Hematopoietic multipotent progenitor cell treated with erythropoietin and hydrocortisone succinate and interleukin-3 and kit ligand, for 6 days (in vitro differentiated cells): ENCODE measurements around the gene TKTL1.
A peak's percentile ranks its signal among the peaks of the same experiment; 100 is the strongest.

Source experiments
- DNase-seq: peaks from one replicate; pipeline ENCODE4 v3.0.0-alpha.2; 2015

Gene TKTL1

DNA sequence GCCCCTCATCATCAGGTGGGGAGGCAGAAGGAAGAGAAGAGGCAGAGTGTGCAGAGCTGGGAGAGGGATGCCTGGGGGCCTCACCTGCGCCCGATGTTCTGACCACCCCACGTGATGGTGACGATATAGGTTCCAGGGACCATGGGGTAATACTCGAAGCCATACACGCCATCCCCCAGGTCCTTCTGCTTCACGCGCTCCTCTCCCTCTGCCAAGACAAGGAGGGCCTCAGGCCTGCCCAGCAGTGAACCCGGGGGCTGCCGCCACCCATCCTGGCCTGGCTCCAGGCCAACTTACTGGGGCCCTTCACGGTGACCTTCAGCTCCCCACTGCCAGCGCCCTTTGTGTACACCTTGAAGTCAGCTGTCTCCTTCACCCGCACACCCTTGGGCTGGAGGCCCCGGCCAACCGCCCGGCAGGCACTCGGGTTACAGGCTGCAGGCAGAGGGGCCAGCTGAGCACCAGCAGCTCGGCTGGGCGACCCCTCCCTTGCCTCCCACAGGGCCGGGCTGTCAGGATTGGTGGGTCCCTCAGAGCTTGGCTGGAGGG lies 69.5 kb downstream of the TKTL1 start:
- no peak for DNase-seq

DNA sequence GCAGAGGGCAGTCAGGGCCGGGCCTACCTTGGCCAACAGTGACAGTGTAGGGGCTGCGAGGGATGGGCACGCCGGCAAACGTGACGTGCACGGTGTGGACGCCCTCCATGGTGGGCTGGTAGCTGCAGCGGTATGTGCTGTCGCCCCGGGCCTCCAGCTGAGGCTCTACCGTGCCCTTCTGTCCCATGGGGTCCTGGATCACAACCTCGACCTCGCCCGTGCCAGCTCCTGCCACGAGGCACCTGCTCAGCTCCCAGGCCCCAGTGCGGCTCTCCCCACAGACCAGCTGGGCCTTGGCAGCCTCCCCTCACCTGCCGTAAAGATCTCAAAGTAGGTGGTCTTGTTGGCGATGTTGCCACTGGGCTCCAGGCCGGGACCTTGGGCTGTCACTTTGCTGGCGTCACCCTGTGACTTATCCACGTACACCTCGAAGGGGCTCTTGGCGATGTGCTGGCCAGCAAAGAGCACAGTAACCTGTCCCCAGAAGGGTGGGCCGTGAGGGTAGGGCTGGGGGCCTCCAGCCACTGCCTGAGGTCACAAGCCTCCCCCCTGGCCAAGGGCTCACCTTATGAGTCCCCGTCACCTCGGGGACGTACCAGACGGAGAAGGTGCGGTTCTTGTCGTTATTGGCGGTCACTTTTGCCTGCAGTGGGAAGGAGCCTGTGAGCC lies 70.5 kb downstream of the TKTL1 start:
- DNase-seq, result no peak

DNA sequence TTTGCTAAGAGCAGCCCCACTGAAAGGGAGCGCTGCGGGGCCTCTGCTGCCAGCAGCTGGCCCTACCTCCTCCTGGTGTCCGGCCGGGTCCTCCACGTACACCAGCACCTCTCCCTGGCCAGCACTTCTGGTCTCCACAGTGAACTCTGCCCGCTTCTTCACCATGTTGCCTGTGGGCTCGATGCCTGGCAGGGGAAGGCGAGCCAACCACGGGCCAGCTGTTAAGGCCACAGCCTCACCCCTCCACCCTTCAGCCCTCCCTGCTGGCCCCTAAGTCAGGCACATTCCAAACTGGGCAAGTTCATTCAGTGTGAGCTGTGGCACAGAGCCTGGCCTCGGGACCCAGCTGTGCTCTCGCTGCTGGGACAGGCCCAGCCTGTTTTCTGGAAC lies 71.1 kb downstream of the TKTL1 start:
- DNase-seq, result peak; percentile 38

DNA sequence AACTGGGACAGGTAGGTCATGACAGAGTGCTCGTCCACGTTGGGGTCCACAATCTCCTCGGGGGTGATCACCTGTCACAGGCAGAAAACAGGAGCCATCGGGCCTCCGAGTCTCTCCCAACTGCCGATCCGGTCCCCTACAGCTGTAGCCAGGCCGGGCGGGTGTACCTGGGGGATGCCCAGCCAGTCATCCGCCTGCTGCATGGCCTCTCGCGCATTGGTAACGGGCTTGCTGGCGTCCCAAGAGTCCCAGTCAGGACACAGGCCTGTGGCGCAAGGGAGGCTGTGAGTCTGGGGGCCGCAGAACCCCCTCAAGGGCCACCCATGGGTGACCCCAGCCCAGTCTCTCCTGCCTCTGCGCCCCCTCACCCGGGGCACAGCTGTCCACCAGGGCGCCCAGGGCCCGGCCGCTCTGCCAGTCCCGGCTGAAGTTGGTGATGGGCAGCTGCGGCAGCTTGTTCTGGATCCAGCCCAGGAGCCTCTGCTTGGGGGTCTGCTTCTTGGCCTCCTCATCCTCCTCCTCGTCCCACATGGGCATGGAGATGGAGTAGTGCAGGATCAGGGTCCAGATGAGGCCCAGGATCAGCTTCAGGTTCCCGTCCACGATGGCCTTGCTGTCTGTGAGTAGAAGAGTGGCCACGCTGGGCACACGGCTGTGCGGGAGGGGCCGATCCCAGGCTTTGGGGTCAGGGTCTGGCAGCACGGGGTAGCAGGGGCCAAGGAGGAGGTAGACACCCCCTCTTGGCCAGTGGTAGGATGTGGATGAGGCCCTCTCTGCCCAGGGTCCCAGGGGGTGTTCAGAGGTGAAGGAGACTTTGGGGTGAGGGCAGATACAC lies 72.1 kb downstream of the TKTL1 start:
- DNase-seq, result no peak

DNA sequence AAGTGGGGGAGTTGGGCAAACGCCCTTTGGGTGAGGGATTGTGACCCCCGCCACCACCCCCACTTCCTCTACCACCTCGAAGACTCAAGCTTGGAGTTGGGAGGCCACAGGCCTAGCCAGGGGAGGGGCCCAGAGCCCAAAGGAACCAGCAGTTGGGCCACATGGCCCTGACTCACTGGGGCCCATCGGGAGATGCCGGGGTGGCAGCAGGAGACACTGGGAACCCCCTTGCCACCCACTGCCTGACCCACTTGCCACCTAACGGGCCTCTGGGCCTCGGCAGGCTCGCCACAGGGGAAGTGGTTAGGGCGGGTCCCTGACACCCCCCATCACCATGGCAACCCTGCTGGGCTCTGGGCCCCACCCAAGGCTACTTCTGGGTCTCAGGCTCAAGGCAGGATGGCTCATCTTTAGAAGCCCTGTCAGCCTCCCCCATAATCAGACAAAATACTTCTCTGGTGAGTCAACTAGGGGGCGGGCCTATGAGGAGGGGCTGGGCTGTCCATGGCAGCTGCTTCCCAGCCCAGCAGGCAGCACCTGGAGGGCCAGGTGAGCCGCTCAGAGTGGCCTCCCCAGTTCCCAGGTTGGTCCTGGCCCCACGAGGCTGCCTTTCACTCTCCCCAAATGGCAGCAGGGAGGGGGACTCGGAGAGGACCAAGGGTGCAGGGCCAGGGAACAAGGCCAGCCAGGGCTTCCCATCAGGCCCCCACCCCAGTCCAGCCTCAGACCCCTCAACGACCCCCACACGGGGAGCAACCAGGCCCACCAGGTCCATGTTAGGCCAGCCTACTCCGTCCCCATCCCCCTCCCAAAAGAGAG lies 73.2 kb downstream of the TKTL1 start:
- peak; percentile 96 for DNase-seq

DNA sequence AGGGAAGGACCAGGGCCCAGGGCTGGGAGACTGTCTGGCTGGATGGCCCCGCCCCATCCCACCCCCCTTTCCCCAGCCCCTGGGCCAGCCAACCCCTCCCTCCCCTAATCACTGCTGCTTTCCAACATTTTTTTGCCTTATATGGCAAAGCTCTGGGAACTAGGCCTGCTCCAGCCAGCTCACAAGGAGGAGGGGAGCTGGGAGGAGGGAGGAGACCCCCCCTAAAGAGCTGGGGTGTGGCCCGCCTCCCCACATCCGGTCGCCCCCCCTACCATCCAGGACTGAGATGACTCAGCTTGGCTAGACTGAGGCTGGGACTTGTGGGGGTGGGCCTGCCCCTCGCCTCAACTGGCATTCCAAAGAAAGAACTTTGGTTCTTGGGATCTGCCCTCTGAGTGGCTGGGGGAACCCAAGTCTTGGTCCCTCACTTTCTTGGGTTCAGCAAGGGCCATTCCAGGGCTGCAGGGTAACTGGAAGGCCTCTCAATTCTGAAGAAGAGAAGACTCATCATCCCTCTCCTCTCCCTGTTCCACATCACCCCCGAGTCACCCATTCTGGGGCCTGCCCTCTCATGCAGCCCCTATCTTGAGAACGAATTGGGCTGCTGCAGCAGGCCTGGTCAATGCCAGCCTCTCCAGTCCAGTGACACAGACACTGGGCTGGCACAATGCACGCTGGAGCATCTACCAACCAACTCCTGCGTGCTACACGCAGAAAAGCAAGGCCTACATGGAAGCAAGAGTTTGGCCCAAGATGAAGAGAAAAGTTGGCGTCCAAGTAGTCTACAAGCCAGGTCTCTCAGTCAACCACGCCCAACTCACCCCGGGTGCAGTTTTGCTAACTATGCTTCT lies 74.1 kb downstream of the TKTL1 start:
- peak; percentile 70 for DNase-seq

DNA sequence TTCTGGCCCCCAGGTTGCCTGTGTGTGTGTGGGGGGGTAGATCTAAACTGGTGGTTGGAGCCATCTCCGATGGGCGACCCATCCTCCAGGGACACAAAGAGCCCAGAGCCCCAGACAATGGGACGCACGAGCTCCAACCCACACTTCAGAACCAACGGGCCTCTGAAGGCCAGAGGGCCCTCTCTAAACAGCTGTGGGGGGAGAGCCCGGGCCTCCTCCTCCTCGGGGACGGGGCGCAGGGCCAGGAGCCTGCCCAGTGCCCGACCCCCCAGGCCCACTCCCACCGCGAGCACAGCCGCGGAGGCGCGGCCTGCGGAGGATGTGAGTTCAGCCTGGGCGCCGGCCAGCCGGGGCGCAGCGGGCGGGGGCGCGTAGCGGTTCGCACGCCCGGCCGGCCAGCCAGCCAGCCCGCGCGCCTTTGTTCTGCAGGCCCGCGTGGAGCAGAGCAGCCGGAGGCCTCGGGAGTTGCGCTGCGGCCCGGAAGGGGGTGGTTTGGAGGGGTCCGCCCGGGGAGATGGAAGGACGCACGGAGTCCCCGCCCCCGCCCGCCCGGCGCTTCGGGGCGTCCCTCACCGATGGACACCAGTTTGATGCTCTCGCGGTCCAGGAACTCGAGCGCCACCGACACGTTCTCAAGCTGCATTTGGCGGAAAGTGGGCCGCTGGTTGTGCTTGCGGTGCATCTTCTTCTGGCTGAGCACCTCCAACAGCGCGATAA lies 74.9 kb downstream of the TKTL1 start:
- DNase-seq, result no peak

DNA sequence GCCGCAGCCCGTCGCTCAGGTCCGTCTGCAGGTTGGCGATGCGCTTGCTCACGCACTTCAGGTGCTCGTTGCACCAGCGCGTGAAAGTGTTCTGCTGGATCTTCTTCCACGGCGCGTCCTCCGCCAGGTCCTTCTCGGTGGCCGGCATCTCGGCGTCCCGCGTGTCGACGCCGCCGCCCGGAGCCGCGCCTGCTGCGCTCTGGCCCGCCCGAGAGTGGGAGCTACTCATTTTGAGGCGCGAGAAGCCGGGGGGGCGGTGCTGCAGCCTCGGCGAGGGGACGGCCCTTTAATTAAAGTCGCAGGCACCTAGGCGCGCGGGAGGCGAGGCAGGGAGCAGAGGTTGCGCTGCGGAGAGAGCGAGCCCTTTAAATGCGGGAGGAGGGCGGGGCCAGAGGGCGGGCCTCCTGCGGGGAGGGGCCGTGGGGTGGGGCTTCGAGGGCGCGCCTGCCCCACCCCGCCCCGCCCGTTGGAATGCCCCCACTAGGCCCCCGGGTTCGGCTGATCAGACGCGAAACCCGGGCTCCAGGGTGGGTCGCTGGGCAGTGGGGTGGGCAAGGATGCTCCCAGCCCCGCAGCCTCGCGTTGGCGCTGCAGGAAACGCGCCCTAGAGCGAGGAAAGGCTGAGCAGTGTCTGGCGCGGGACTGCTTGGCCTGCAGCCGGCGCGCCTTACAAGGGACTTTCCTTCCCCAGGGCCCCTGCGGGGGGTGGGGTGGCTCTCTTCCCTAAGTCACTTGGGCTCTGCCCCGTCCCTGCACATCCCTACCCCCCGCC lies 75.6 kb downstream of the TKTL1 start:
- DNase-seq, result peak; percentile 93

DNA sequence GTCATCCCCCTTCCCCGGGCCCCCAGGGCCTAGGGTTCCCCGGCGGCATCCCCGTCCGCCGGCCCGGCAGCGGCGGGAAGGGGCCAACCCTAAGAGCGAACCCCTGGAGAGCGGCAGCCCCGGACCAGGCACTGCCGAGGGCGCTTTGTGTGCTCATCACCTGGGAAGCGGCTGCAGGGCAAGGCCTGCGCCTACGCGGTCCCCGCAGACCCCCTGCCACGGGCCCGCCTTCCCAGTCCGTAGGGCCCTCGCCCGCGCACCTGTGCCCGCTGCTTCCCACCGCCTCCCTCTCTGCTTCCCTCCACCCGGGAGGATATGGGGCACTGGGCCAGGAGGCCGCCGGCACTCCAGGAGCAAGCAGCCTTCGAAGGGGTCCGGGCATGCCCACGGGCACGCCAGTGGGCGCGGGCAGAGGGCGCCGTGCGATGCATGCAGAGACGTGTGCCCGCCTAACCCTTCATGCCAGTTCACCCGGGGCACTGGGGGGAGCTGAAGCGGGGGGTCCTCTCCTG lies 76.2 kb downstream of the TKTL1 start:
- DNase-seq, result no peak

DNA sequence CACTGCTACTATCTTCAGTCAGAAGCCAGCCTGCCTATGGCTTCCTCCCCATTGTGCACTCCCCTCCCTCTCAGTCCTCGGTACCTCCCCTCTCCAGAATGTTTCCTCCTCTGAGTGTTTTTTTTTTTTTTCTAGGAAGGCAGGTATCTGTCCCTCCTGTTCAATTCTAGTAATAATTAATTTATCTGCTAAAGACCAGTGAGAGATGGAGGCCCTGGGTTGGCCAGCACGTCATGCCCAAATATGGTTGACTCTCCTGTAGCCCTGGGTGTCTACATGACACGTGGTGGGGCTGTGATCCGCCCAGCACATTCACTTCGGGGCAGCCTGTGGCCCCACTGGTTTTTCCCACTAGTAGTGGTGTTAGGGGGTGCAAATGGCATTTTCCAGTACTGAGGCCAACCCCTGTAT lies 77.0 kb downstream of the TKTL1 start:
- DNase-seq, result peak; percentile 66

DNA sequence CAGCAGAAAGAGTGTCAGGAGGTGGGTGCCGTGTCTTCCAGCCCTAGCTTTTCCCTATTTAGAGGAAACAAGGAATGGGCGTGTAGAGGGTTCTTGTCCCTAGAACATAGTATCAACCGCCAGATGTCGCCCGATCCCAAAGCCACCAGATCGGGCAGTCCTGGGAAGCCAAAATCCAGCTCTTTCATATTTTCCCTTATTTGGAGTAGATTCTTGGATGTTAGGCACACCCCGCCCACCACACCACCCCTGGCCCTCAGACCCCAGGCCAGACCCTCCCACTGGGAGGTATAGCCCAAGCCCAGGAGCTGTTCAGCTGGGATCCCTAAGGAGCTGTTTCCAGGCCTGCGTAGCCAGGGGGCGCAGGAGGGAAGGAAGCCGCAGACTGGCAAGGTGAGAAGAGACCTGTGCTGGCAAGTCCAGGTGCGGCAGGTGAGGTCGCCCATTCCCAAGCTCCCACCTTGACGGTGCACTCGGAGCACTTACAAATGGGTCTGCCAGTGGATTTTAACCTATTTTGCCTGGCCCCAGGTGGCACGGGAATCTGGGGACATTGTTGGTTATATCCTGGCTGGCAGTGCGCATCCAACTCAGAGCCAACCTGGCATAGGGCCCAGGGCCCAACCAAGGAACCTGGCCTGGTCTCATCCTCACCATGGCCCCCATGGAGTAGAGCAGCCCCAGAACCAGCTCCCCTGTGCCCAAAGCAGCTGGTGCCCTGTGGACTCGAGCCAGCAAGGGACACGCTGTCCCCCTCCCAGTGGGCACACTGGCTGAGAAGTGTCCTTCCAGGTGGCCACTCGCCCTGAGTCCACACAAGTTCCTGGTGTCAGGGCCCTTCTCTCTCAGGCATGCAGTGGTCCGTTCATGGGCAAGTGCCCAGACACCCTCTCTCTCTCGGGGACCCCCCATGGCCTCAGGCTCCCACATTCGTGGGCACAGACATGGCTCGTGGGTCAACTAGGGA lies 78.0 kb downstream of the TKTL1 start:
- peak; percentile 68 for DNase-seq

DNA sequence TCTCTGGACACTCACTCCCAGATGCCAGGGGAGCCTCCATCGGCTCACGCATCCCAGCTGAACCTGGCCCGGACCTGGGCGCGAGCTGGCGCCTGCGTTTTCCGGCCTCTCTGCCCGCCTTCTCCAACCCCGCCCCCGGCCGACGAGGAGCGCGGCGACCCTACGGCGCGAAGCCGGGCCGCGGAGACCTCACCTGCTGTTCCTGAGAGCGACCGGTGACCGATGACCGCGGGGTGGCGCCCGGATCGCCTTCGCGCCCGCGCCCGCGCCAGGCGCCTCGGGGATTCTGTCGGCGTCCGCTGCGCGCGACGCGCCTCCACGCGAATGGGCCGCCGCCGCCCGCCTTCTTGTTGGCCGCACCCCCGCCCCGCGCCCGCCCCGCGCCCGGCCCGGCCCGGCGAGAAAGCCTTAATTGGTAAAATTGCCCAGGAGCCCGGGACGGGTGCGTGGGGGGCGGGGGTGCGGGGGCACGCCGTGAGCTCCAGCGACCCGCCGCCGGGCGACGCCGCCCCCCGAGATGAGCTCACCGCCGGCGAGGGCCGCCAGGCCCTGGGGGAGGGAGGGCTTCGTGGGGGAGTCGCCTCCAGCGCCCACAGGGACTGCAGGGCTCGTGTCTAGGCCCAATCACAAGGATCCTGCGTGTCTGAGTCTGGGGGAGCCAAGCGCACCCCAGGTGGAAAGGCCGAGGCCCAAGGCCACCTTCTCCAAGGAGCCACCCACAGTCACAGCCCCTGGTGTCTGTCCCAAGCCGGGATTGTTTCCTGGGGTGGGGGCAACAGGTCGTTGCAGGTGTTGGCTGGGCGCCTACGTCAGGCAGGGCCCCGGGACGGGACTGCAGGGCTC lies 78.9 kb downstream of the TKTL1 start, which contains the start of gene FLNA:
TSS of gene FLNA (minus strand) at position 322 of the 843 bp plus-strand sequence. CDS start 3,389 bp downstream, outside the sequence.
- peak; percentile 22 for DNase-seq

DNA sequence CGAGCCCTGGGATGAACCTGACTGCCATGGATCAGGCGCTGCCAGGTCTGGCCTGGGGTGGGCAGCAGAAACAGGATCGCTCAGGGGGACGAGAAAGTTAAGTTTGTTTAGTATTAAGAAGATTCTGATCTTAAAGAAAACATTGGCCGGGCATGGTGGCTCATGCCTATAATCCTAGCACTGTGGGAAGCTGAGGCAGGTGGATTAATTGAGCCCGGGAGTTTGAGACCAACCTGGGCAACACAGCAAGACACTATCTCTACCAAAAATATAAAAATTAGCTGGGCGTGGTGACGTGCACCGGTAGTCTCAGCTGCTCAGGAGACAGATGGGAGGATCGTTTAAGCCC lies 79.5 kb downstream of the TKTL1 start:
- no peak for DNase-seq

DNA sequence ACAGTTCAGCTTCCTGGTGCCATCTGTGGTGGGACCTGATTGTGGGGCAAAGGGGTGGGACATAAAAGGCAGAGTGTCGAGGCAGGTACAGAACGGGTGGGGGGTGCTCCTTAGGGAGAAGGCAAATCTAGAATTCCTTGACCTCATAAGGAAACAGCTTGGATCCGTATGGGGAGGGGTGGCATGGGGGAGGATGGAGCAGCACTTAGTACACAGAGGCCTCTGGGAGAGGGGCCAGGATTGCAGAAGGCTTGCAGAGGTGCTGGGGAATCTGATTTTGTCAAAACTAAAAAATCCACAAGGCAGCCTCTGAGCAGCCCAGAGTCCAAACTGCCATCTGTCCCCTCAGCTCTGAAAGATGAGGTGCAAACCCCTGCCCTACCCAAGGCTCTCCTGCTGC lies 81.2 kb downstream of the TKTL1 start:
- no peak for DNase-seq

DNA sequence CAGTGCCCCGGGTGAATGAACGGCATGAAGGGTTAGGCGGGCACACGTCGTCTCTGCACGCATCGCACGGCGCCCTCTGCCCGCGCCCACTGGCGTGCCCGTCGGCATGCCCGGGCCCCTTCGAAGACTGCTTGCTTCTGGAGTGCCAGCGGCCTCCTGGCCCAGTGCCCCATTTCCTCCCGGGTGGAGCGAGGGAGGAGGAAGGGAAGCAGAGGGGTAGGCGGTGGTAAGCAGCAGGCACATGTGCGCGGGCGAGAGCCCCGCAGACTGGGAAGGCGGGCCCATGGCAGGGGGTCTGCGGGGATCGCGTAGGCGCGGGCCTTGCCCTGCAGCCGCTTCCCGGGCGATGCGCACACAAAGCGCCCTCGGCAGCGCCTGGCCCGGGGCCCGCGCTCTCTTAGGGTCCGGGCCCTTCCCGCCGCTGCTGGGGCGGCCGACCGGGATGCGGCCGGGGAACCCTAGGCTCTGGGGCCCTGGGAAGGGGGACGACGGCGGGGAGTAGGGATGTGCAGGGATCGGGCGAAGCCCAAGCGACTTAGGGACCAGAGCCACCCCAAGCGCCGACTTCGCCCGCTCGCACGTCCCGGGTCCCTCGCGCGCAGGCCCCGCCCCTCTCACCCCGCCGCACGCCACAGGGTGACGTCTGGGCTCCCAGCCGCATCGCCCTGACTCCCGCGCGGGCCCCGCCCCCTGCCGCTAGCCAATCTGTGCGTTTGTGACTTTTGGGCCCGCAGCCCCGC lies 82.6 kb downstream of the TKTL1 start:
- DNase-seq, result peak; percentile 35

DNA sequence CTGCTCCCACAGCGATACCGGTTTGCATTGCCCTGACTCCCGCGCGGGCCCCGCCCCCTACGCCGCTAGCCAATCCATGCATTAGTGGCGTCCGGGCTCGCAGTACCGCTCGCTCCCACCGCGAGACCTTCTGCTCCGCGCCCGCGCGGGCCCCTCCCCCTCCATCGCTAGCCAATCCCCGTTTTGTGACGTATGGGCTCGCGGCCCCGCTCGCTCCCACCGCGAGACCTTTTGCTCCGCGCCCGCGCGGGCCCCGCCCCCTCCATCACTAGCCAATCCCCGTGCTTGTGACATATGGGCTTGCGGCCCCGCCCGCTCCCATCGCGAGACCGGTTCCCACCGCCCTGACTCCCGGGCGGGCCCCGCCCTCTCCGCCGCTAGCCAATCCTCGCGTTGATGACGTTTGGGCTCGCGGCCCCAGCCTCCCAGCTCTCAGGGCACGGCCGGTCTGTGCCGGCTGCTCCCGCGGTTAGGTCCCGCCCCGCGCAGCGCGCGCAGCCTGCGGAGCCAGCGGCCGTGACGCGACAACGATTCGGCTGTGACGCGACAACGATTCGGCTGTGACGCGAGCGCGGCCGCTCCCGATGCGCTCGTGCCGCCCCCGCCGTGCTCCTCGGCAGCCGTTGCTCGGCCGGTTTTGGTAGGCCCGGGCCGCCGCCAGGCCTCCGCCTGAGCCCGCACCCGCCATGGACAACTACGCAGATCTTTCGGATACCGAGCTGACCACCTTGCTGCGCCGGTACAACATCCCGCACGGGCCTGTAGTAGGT lies 83.4 kb downstream of the TKTL1 start, which contains the start of gene EMD:
TSS of gene EMD (plus strand) at position 497 of the 770 bp plus-strand sequence. CDS start at position 687, 190 bp downstream.
- peak; percentile 95 for DNase-seq

DNA sequence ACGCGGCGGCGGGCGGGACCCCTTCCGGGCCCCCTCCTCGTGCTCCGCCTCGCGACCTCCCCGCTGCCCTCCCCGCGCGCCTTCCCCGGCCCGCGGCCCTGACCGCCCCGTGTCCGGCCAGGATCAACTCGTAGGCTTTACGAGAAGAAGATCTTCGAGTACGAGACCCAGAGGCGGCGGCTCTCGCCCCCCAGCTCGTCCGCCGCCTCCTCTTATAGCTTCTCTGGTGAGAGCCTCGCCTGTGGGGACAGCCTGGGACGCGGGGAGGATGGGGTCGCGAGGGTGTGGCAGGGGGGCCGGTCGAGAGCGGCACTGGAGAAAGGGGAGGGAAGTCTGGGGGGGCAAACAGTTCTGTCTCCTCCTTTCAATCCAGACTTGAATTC lies 84.0 kb downstream of the TKTL1 start:
- DNase-seq, result no peak
